NCI-H510A treated with DMSO at 0.1 percent for 48 hours (cell line): ENCODE data around the gene ATG2B.
A peak's percentile ranks its signal among the peaks of the same experiment; 100 is the strongest.
"Not testable (repeated sequence)": the region's sequence is repeated elsewhere in the genome, so short reads cannot be mapped to it uniquely, and the experiment has no call there.

Experiments used
- DNase-seq: peaks from one replicate; lab custom pipeline; 2025; lab: John Stamatoyannopoulos, UW

ATG2B gene

DNA sequence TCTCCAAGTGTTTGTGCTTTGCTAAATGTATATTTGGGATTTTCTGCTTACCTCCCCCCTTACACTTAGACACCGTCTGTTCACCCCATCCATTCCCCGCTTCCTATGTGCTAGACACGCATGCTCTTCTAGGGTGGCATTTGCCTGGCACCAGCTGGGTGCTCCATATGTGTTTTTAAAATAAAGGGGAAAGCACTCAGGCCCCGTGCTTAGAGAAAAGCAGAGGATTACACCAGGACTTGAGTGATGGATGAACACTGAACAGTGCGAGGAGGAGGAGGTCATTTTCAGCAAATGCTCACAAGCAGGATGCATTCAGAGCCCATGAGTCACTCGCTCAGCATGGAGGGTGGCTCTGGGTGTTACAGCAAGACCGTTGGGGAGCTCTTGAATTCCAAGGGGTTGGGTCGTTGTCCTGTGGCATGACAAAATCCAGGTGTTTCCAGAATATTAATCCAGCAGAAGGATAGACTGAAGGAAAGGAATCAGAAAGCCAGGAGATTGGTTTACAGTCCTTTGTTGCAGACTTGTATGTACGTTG is 110.1 kb downstream of the ATG2B start:
- no peak for DNase-seq

DNA sequence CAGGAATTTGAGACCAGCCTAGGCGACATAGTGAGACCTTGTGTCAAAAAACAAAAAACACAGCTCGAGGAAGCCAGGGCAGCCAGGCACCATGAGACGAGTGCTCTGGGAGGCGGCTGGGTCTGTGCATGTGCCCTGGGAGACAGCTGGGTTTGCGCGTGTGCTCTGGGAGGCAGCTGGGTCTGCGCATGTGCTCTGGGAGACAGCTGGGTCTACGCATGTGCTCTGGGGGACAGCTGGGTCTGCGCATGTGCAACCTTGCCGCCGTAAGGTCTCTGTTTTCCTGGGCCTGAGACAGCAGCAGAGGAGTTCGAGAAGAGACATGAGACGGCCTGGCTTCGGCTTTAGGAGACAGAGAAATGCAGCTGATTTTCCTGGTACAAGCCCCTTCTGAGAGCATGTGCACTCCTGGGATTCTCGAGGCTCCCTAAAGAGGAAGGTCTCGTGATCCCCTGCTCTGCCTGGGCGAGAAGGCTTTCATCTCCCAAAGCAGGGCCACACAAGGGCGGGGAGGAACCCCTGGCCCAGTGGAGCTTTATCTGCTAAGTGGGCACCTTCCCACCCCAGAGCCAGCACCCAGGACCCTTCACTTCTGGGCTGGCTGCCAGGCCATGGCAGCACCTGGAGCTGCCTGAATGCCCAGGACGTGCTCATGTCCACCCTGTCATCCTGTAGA is 110.7 kb downstream of the ATG2B start:
- DNase-seq = no peak

DNA sequence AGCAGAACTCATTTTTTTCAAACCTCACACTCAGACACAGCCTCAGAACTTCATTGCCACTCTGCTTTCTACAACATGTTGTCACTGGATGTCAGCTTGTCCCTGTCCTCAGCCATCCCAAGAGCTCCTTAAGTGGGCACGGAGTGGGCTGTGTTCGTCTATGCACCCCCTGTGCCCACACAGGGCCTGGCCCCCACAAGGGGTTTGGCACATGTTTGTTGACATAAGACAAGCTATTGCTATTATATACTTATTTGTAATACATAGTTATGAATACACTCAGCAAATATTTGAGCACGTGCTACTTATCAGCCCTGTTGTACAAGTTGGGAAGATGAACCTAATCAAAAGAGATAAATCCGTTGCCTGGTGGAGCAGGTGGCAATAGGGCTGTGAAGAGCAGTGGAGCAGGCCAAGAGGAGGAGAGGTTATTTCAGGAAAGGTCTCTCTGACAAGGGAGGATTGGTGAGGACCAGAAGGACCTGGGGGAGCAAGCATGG is 111.4 kb downstream of the ATG2B start:
- DNase-seq = peak; percentile 75

DNA sequence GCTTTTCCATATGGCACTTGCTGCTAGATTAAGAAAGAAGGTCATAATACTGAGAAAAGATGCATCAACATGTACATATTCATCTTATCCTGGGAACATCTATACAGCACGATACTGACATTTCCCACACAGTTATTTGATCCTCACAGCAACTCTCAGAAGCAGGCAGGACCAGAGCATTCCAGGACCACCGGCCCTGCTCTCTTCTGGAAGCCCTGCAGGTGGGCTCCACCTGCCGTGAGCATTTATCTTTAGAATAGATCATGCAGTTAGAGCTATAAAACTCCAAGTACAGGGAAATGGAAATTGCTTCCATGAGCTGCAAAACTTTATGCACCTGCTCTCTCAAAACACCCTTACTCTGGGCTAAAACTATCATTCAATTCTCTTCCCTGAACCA is 112.7 kb downstream of the ATG2B start:
- DNase-seq = no peak

DNA sequence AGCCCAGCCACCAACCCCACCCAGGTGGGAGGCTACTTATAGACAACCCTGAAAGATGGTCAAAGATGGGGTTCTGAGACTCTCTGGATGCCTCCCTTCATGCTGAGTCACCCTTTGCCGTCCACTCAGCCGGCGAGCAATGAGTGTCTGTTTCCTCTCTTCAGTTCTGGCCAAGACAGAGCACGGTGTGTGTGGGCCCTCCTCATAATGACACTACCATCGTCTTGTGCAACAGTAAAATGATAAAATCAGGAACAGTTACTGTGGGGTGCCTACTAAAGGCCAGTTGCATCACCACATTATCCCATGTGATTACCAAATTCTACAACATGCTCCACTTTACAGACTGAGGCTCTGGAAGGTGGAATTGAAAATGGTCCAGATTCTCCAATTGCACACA is 114.1 kb downstream of the ATG2B start:
- no peak for DNase-seq

DNA sequence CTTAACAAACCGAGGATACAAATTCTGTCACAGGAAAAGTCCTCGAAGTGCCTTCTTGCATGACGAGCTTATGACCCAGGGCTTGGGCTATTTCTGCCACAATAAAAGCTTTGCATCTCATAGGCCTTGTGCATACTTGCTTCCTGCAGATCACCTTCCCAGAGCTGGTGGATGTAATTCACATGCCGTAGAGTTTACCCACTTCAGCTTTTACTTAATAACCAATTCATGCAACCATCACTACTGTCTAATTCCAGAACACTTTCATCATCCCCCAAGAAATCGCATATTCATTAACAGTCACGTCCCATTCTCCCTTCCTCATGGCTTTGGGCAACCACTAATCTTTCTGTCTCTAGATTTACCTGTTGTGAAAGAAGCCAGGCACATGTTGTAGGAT is 116.1 kb downstream of the ATG2B start:
- no peak for DNase-seq

DNA sequence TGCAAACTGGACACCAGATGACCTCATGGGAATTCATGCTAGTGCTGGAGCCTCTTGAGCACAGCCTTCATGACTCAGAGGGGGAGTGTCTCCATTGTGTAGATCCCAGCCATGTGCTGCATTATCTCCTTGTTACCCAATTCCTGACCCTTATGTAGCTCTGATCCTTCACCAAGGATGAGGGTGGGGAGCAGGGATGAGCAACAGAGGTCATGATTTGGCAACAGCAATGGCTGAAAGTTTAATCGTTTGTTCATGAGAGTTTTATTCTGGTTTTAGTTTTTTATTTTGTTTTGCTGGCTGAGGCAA is 116.6 kb downstream of the ATG2B start:
- no peak for DNase-seq

DNA sequence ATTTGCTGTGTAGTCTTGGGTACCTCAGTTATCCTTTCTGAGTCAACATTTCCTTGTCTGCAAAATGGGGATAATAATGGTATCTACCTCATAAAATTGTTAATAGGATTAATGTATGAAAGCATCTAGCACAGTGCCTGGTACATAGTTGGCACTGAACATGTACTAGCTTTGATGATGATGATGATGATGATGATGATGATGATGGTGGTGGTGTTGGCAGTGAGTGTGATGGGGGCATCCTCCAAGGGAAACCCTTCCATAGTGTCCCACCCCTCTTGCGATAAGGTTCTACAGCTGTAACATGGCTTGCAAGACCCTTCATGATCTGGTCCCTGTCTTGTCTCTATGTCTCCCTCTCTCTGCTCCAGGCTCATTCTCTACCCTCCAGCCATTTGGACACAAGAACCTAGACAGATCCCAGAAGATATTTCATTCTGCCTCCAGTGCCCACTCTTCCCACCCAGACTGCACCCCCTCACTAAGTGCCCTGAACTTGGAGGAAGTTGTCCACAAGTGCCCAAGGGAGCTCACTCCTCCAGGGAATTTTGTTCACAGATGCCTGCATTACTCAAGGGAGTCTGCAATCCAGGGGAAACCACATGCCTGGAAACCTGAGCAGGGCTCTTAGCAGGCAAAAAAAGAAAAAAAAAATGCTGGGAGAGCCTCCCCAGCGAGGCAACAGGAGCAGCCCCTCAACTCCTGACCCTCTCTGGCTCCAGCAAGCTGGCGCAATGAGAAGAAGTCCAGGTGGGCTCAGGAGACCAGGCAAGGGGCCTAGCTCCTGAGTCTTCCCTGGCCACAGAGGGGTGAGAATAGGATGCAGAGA is 117.2 kb downstream of the ATG2B start:
- no peak for DNase-seq

DNA sequence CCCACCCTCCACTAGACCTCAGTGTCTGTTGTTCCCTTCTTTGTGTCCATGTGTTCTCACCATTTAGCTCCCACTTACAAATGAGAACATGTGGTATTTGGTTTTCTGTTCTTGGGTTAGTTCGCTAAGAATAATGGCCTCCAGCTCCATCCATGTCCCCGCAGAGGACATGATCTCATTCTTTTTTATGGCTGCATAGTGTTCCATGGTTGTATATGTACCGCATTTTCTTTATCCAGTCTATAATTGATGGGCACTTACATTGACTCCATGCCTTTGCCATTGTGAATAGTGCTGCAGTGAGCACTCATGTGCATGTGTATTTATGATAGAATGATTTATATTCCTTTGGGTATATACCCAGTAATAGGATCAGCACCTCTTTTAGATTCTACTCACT is 118.1 kb downstream of the ATG2B start:
- not testable (repeated sequence) for DNase-seq

DNA sequence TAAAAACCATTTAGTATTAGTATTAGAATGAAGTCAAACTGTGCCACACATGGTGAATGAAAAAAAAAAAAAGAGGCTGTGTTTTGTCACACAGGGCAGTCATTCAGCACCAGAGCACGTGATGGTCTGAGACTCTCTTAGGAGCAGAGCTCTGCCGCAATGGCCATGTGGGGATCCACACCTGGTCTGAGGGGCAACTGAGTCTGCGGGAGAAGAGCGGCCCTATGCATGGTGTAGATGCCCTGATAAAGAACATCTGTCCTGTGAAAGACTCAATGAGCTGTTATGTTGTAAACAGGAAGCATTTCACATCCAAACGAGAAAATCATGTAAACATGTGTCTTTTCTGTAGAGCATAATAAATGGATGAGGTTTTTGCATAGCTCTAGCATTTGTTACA is 119.4 kb downstream of the ATG2B start:
- DNase-seq = no peak

DNA sequence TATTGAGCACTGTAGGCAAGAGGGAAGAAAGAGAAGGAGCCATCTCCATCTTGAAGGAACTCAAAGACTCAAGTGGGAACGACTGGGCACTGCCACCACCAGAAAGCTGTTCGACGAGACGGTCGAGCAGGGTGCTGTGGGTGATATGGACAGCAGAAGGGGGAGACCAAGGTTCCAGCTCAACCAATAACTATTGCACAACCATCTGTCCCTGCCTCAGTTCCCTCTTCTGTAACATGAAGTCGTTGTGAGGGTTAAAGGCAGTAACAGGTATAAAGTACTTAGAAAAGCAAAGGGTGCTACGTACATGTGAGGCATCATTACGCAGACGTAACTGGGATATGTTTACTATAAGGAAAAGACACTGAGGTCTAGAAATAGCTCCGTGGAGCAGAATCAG is 121.0 kb downstream of the ATG2B start:
- DNase-seq = no peak

DNA sequence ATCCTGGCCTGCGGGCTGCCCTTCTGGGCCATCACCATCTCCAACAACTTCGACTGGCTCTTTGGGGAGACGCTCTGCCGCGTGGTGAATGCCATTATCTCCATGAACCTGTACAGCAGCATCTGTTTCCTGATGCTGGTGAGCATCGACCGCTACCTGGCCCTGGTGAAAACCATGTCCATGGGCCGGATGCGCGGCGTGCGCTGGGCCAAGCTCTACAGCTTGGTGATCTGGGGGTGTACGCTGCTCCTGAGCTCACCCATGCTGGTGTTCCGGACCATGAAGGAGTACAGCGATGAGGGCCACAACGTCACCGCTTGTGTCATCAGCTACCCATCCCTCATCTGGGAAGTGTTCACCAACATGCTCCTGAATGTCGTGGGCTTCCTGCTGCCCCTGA is 122.5 kb downstream of the ATG2B start:
- DNase-seq = no peak

DNA sequence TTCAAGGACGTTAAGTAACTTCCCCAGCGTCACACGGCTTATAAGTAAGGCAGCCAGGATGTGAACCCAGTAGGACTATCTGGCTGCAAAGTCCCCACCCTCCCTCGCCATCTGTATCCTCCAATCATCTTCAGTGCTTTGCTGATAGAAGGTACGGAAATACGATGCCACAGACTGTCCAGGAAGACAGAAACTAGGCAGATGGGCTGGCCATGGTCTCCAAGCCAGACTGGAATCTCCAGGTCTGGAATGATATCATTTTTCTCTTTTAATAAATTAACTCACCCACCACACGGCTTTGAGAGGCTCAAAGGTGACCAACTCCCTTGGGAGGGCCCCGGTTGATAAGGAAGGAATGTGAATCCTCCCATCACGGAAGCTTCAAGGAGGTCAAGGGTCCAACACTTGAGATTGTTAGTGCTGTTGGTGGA is 123.4 kb downstream of the ATG2B start:
- no peak for DNase-seq

DNA sequence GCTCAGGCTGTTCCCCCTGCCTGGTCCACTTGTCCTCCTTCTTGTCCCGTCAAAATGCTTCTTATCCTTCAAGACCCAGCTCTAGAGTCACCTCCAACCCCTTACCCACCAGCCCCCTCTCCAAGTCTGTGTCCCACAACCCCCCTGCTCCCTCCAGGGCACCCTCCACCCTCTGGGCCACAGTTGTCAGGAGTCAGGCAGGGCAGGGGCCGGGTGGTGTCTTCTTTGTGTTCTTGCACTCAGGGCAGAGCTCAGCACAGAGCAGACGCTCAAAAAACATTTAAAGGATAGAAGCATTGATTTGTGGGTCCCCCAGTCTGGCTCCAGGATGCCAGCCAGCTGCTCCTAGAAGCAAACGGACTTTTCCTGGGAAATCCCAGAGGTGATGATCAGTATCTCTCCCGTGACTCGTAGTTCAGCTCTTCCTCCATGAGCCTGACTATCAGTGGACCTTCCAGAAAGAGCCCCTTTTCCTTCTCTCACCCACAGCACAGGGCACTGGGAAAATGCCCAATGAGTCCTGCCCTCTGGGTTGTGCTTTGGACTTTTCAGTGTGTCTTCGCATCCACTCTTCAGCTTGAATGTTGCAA is 124.4 kb downstream of the ATG2B start:
- DNase-seq = no peak

DNA sequence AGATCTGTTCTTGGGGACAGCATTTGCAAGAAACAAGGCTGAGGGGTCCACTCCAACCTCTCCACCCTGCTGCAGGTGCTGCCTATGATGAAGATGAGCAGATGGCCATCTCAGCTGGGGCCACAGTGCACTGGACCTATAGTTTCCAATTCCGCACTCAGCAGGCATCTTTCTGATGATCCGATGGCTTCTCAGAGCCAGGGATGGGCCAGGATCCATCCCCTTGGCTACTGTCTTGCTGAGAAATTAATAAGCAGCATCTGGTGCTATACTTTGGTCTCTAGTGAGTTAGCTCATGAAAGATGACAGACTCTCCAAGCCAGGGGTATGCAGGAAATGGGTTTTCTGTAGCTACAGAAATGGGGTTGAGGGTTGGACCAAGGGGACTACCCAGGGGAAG is 125.5 kb downstream of the ATG2B start:
- no peak for DNase-seq

DNA sequence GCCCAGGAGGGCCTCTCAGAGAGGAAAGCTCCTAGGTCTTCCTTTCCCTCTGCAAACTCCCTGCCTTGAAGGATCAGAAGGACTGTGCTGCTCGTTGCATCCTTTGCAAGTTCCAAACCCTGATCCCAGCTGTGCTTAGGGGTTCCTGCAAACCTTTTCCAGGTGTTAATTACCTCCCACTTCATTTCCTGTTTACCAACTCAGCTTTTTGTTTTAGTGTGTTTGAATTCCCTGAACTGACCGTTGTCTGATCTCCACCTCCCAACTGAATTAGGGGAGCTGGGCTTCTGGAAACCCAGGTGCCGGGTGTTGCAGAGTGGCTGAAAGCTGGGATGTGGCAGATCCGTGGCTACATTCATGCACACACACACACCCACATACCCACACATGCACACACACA is 127.7 kb downstream of the ATG2B start:
- no peak for DNase-seq

DNA sequence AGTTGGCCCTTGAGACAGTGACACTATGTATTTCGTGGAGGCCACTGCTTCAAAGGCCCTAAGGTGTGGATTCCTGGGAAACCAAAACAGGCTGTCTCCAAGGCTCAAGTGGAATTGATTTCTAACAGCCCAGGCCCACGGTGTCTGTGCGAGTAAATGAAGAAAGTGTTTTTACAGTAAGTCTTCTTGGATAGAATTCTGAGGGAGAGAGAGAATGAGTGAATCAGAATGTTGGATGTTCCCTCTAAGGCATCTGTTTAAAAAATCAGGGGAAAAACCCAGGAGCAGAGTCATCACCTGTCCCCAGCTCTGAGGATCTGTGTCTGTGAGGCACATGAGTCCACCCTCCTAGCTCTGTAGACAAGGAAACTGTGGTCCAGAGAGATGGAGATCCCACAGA is 129.5 kb downstream of the ATG2B start:
- no peak for DNase-seq

DNA sequence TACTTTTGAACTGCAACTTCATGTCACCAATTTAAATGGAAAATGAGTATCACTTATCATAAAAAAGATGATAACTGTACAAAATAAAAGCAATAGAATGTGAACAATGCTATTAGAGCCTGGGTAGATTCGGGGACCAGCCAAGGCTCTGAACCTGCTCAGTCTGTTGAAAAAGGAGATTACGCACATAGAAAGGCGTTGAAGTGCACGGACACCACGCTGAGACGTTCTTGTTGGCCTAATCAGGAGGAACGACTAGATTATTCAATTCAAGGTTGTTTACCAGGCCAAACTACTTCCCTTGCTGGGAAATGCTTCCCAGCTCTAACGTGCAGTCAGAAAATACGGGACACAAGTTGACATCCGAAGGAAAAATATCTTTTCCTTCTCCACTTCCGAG is 130.6 kb downstream of the ATG2B start:
- no peak for DNase-seq

DNA sequence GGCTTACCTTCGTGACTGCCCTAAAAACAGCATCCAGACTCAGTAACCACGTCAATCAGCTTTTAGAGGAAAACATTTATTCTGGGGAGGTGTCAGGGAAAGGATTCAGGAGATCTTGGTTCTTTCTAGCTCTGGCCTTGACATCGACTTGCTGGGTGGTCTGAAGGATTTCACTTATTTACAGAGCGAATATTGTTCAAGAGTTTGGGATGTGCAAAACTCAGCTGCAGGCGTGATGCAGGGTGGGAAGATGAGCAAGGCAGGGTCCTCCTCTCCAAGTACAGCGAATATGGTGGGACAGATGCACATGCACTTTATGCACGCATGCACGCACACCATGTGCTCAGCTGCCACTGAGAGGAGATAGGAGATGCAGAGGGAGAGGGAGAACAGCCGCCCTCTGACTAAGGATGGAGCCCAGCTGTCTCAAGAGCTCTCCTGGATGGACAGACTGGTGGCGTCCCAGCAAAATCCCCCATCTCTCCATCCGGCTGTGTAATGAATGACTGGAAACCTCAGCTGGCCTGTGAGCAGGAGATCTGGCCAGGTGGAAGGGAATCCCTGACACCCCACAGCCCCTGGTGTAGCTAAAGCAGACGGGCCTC is 131.5 kb downstream of the ATG2B start:
- DNase-seq = no peak

DNA sequence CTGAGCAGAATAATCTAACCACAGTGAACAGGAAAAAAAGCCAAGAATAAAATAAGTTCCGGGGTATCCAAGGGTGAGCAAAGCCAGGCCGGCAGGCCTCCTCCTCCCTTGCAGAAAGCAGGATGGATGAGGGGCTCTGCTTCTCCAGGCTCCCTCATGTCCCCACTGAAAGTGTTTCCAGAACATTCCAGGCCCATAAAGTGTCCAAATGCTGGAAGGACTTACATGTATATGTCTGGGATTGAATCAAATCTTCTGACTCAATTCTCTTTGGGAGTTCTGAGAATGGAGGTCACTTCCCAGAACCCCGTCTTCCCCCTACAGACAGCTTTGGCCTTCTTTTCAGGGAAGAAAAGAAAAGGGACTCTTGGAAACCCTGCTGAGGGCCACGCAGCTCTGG is 132.1 kb downstream of the ATG2B start:
- no peak for DNase-seq

DNA sequence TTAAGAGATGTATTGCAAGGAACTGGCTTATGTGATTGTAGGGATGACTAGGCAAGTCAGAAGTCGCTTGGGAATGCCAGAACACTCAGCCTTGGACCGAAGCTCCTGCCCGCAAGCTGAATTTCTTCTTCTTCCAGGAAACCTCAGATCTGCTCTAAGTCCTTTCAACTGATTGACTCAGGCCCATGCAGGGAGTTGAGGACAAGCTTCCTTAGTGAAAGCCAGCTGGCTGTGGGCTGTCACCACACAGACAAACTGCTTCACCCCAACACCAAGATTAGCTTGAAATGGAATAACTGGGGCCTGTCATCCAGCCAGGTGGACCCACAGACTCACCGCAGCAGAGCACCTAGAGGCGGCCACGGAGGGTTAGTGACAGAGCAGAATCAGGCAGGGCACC is 133.8 kb downstream of the ATG2B start:
- DNase-seq = no peak
